A673 (cell line): ENCODE measurements around the gene SUZ12. TPM values are rescaled to one million over a fixed set of nuclear protein-coding genes. Genes with fewer than 3 reads are reported as not detected.
A peak's percentile ranks its signal among the peaks of the same experiment; 100 is the strongest.
"Not testable (repeated sequence)": the region's sequence is repeated elsewhere in the genome, so short reads cannot be mapped to it uniquely, and the experiment has no call there.

Source experiments
- BruUV-seq: library from RNA; stranded (reverse); fragments of 400-500 nt; replicated peaks from 2 replicates; lab custom pipeline; 2021; lab: Mats Ljungman, UMichigan
- CTCF ChIA-PET: fragments of 300-600 bp; sonication (Branson Sonifier 250); formaldehyde crosslinking; loops from one replicate; lab custom pipeline; 2022; ENCODE audit warnings: antibody characterized with exemption; lab: Charles Lee
- POLR2A ChIA-PET: fragments of 300-600 bp; sonication (Branson Sonifier 250); formaldehyde crosslinking; loops from one replicate; lab custom pipeline; 2022; ENCODE audit warnings: antibody characterized with exemption; ENCODE audit not compliant: low non-redundant PET; lab: Charles Lee
- DNase-seq: peaks from one replicate; pipeline ENCODE4 v3.0.0-alpha.2; 2015; ENCODE audit warnings: low spot score
- H3K27ac ChIP-seq: fragments of 200-600 bp; sonication (generic); 2 replicates; pipeline ENCODE4 v1.5.1; 2016; ENCODE audit warnings: mixed run types, low read depth, mild to moderate bottlenecking, mixed read lengths, antibody characterized with exemption, low read length; ENCODE audit not compliant: poor library complexity, severe bottlenecking
- H3K27me3 ChIP-seq: fragments of 200-600 bp; sonication (generic); replicated peaks from 2 replicates; pipeline ENCODE4 v1.6.1; 2017; ENCODE audit warnings: mixed run types, low read depth, mild to moderate bottlenecking, mixed read lengths, antibody characterized with exemption, low read length; ENCODE audit not compliant: insufficient read depth, poor library complexity
- H3K36me3 ChIP-seq: fragments of 200-600 bp; sonication (generic); 2 replicates; pipeline ENCODE4 v1.6.1; 2016; ENCODE audit warnings: mixed run types, mild to moderate bottlenecking, mixed read lengths, antibody characterized with exemption, low read length; ENCODE audit not compliant: insufficient read depth, poor library complexity, severe bottlenecking
- H3K4me1 ChIP-seq: fragments of 200-600 bp; sonication (generic); 2 replicates; pipeline ENCODE4 v1.6.1; 2017; ENCODE audit warnings: mixed run types, mild to moderate bottlenecking, mixed read lengths, antibody characterized with exemption, low read length; ENCODE audit not compliant: insufficient read depth, poor library complexity, severe bottlenecking
- H3K4me3 ChIP-seq: fragments of 200-600 bp; sonication (generic); 2 replicates; pipeline ENCODE4 v1.5.1; 2016; ENCODE audit warnings: low read depth, mixed run types, mild to moderate bottlenecking, mixed read lengths, low read length; ENCODE audit not compliant: poor library complexity, severe bottlenecking
- H3K9me3 ChIP-seq: fragments of 200-600 bp; sonication (generic); 2 replicates; pipeline ENCODE4 v1.6.1; 2016; ENCODE audit warnings: mixed run types, low read depth, mild to moderate bottlenecking, mixed read lengths, antibody characterized with exemption, low read length; ENCODE audit not compliant: poor library complexity, severe bottlenecking
- EZH2 ChIP-seq: fragments of 200-600 bp; sonication (generic); IDR thresholded peaks from 2 replicates; pipeline ENCODE4 v1.6.1; 2017; ENCODE audit warnings: borderline replicate concordance, low read depth, mild to moderate bottlenecking, mixed read lengths, antibody characterized with exemption, low read length; ENCODE audit not compliant: poor library complexity, severe bottlenecking
- intact Hi-C: fragments of 100-400 bp; cut with micrococcal nuclease; formaldehyde crosslinking; loops from one replicate; pipeline ENCODE4 v1.10.0; 2022; ENCODE audit not compliant: unreplicated experiment
- total RNA-seq: library from RNA; stranded (reverse); gene quantifications from 2 replicates; pipeline ENCODE4 v1.2.3, GENCODE V29; 2021
- TF ChIP-seq, protein P1 (sequence below): fragments of 300-800, 200-600 bp; sonication (generic); conservative IDR thresholded peaks from 2 replicates; pipeline ENCODE4 v1.5.1; 2017; ENCODE audit warnings: low read depth, mild to moderate bottlenecking, antibody characterized with exemption, low read length, moderate library complexity, mixed read lengths

SUZ12 gene
- total RNA-seq, 1 experiment from 2014 or later = 29.9 TPM

DNA sequence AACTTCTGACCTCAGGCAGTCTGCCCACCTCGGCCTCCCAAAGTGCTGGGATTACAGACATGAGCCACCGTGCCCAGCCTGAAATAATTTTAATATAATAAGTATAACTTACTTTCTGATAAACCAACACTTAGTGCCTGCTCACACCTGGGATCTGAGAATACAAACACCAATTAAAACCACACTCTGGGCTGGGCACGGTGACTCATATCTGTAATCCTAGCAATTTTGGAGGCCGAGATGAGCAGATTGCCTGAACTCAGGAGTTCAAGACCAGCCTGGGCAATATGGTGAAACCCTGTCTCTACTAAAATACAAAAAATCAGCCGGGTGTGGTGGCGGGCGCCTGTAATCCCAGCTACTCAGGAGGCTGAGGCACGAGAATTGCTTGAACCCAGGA lies 55.0 kb downstream of the SUZ12 start:
- intact Hi-C loops, H3K4me3 ChIP-seq, H3K4me1 ChIP-seq, BruUV-seq, CTCF ChIA-PET, POLR2A ChIA-PET, H3K27me3 ChIP-seq, DNase-seq, H3K9me3 ChIP-seq, H3K27ac ChIP-seq: not testable (repeated sequence)
- peaks cover 48% of the 10 kb centered on the region for H3K36me3 ChIP-seq

DNA sequence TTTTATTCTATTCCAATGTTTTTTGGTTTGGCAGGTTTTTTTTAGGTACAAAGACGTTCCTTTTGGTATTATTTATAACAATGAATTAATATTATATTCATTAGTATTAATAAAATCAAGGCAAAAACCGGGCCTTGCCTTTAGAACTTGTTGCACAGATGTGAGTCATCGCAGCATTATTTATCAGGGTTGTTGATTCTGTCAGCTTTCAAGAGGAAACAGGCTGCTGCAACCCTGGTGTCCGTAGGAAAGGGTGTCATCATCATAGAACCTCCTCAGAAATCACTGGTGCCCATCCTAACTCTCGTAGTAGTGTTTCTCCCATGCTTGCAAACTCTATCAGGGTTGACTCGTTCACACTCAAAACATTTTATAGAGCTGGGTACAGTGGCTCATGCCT lies 60.2 kb downstream of the SUZ12 start:
- no TSS peak for BruUV-seq
- Histone ChIP-seq H3K4me1 (no peaks in the 10 kb centered on the region), H3K36me3 (peaks cover 54% of the 10 kb centered on the region), H3K4me3 (no peak overlapping the region), H3K27ac (no peak overlapping the region), H3K27me3 (no peaks in the 10 kb centered on the region), H3K9me3 (no peaks in the 10 kb centered on the region)
- intact Hi-C loops = no loop called here
- CTCF ChIA-PET = no interaction called here
- DNase-seq = no peak
- POLR2A ChIA-PET = no interaction called here
- no peak for TF ChIP-seq EZH2
- TF ChIP-seq, protein P1, sequence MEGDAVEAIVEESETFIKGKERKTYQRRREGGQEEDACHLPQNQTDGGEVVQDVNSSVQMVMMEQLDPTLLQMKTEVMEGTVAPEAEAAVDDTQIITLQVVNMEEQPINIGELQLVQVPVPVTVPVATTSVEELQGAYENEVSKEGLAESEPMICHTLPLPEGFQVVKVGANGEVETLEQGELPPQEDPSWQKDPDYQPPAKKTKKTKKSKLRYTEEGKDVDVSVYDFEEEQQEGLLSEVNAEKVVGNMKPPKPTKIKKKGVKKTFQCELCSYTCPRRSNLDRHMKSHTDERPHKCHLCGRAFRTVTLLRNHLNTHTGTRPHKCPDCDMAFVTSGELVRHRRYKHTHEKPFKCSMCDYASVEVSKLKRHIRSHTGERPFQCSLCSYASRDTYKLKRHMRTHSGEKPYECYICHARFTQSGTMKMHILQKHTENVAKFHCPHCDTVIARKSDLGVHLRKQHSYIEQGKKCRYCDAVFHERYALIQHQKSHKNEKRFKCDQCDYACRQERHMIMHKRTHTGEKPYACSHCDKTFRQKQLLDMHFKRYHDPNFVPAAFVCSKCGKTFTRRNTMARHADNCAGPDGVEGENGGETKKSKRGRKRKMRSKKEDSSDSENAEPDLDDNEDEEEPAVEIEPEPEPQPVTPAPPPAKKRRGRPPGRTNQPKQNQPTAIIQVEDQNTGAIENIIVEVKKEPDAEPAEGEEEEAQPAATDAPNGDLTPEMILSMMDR = no peak

DNA sequence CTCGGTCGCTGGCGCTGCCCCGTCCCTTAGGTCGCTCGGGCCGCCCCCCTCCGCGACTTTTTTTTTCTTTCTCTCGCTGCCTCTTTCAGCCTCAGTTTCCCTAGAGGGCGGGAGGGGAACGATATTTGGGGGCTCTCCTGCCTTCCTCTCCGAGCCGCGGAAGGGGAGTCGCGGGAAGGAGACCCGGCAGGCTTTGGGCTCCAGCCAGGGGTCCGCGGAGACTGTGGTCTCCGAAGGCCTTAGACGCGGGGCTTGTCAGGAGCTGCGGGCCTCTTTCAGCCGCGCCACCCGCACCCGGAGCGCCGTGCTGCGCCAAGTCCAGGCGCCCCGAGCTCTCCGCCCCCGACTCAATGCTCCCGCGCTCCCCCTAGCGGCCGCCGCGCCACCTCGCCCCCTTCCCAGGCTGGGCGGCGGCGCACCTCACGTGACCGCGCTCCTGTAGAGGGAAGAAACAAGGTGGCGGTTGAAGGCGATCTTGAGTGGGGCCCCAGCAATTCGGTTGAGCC lies 70.2 kb downstream of the SUZ12 start, which contains the start of gene LRRC37B:
TSS of gene LRRC37B (plus strand) at position 427 of the 506 bp plus-strand sequence. CDS start 14,010 bp downstream, outside the sequence.
- CTCF ChIA-PET = interaction anchor here (1.0 kb wide), 1 partner anchor 12 kb away, joined by 3 read pairs; no protein-coding TSS in a partner anchor
- TF ChIP-seq EZH2 = no peak
- TF ChIP-seq, protein P1 = peak; percentile 67
- POLR2A ChIA-PET = no interaction called here
- no peaks in the 10 kb centered on the region for H3K27me3 ChIP-seq
- H3K4me1 ChIP-seq = no peaks in the 10 kb centered on the region
- no peaks in the 10 kb centered on the region for H3K9me3 ChIP-seq
- peak; percentile 82 for DNase-seq
- H3K27ac ChIP-seq = peak within 1 kb of the TSS; percentile 65
- BruUV-seq = no TSS peak
- intact Hi-C loops = no loop called here
- no peaks in the 10 kb centered on the region for H3K36me3 ChIP-seq
- H3K4me3 ChIP-seq = peak within 1 kb of the TSS; percentile 69
